Gastrocnemius medialis (tissue), 4 donors: ENCODE data around the gene MEPE.

Experiments used
- POLR2A ChIP-seq, 2 donors: fragments of 450-650 bp; IDR thresholded peaks; one replicate each; pipeline ENCODE4 v1.6.1; 2017; ENCODE audit warnings: antibody characterized with exemption in 2 of 2, mild to moderate bottlenecking in 2 of 2, moderate library complexity in 2 of 2
- TF ChIP-seq, protein P1 (sequence below), 5 experiments: fragments of 450-650 bp in 3 of 5; fragments of 200-600 bp in 2 of 5; sonication (generic) in 2 of 5; IDR thresholded peaks in 4 of 5; conservative IDR thresholded peaks in 1 of 5; 1 replicate in 4 of 5; 2 replicates in 1 of 5; pipeline ENCODE4 v1.5.1; 2016 to 2019; ENCODE audit warnings: antibody characterized with exemption in 5 of 5, mild to moderate bottlenecking in 3 of 5, moderate library complexity in 3 of 5

DNA sequence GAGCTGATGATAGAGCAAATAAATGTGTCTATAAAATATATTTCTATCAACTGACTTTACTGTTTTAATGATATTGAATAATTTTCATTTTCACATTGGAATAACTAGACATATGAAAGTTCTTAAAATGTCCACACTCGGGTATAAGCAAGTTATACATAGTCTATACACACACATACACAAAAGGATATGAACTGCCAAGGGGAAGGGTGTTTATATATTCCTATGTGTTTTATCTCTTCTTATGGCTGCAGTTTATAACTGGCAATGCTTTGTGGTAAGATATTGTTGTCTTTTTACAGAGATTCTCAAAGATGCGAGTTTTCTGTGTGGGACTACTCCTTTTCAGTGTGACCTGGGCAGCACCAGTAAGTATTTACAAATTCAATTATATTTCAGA is 1.6 kb downstream of the MEPE start:
- no peak for TF ChIP-seq POLR2A (IDR thresholded peaks at IDR 0.05)
- TF ChIP-seq, protein P1, sequence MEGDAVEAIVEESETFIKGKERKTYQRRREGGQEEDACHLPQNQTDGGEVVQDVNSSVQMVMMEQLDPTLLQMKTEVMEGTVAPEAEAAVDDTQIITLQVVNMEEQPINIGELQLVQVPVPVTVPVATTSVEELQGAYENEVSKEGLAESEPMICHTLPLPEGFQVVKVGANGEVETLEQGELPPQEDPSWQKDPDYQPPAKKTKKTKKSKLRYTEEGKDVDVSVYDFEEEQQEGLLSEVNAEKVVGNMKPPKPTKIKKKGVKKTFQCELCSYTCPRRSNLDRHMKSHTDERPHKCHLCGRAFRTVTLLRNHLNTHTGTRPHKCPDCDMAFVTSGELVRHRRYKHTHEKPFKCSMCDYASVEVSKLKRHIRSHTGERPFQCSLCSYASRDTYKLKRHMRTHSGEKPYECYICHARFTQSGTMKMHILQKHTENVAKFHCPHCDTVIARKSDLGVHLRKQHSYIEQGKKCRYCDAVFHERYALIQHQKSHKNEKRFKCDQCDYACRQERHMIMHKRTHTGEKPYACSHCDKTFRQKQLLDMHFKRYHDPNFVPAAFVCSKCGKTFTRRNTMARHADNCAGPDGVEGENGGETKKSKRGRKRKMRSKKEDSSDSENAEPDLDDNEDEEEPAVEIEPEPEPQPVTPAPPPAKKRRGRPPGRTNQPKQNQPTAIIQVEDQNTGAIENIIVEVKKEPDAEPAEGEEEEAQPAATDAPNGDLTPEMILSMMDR (IDR thresholded peaks at IDR 0.05 in 4 of 5, conservative IDR thresholded peaks at IDR 0.05 in 1 of 5): no peak
